Testis (tissue), 3 donors: ENCODE data around the gene ATRNL1. TPM values are rescaled to one million over a fixed set of nuclear protein-coding genes. Genes with fewer than 3 reads are reported as not detected.

Experiments used
- DNase-seq: peaks from one replicate; pipeline ENCODE4 v3.0.0-alpha.2; 2019
- H3K27ac ChIP-seq, 2 donors: fragments of 200-600 bp; sonication (generic); one replicate each; pipeline ENCODE4 v1.5.1; 2019
- H3K27me3 ChIP-seq: fragments of 200-600 bp; sonication (generic); one replicate; pipeline ENCODE4 v1.5.1; 2019
- H3K36me3 ChIP-seq: fragments of 200-600 bp; sonication (generic); one replicate; pipeline ENCODE4 v1.5.1; 2017; ENCODE audit warnings: low read depth; ENCODE audit errors: missing control alignments
- H3K4me1 ChIP-seq: fragments of 200-600 bp; sonication (generic); one replicate; pipeline ENCODE4 v1.5.1; 2019
- H3K4me3 ChIP-seq, 2 donors: fragments of 200-600 bp; sonication (generic); one replicate each; pipeline ENCODE4 v1.5.1; 2017 to 2019
- H3K9me3 ChIP-seq: fragments of 200-600 bp; sonication (generic); one replicate; pipeline ENCODE4 v1.5.1; 2017
- POLR2A ChIP-seq: fragments of 450-650 bp; IDR thresholded peaks from one replicate; pipeline ENCODE4 v1.6.1; 2017; ENCODE audit warnings: antibody characterized with exemption, mild to moderate bottlenecking, moderate library complexity
- WGBS, 2 donors: methylation state at CpG; one replicate each; pipeline ENCODE4 v1.1.5; 2018; 5-methylcytosine and 5-hydroxymethylcytosine counted together
- intact Hi-C: fragments of 100-400 bp; cut with DNase I; formaldehyde crosslinking; loops from one replicate; pipeline ENCODE4 v1.15.1; 2023; ENCODE audit warnings: low total_unique reads
- polyA plus RNA-seq: library from polyadenylated mRNA; stranded (reverse); fragments of 350-450 nt; fragmentation: Illumina TruSeq; extraction: RNeasy Lipid Tissue Mini Kit (QIAGEN cat#74804); gene quantifications from one replicate; pipeline ENCODE4 v1.2.3, GENCODE V29; 2014; ENCODE audit warnings: low read depth, low replicate concordance; ENCODE audit not compliant: insufficient read depth
- total RNA-seq, 2 donors: library from RNA; depleted of rRNA; stranded (reverse); fragments of >200 nt; gene quantifications; one replicate each; pipeline ENCODE4 v1.2.3, GENCODE V29; 2016
- TF ChIP-seq, protein P1 (sequence below), 3 experiments: fragments of 450-650 bp in 2 of 3; fragments of 200-600 bp in 1 of 3; sonication (generic) in 1 of 3; IDR thresholded peaks; one replicate each; pipeline ENCODE4 v1.5.1; 2016 to 2019; ENCODE audit warnings: antibody characterized with exemption in 3 of 3, mild to moderate bottlenecking in 2 of 3, moderate library complexity in 1 of 3

ATRNL1 gene
- total and polyA plus RNA-seq, 3 donors from 2014 or later, result 32.4 to 61.3 (median 45.7) TPM

DNA sequence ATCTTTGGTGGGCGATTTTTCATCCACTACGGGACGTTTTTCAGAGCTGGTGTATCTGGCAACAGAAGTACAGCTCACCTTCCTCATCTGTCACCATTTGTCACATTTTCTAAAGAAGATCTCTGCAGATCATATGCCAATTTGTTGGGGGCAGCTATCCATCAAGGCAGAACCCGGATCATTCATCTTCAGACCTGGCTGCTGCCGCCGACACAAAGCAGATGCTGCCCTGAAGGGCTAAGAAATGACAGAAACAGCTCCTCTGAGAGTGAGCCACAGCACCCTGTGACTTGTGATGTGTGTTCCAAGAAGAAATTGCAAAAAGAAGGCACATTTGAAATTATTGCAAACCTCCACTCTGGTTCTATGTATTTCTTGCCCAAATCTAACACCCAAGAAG is 888.9 kb downstream of the ATRNL1 start:
- Histone ChIP-seq H3K27me3 (no peaks in the 10 kb centered on the region), H3K4me1 (no peaks in the 10 kb centered on the region), H3K36me3 (no peaks in the 10 kb centered on the region), H3K27ac (no peak overlapping the region), H3K4me3 (no peak overlapping the region), H3K9me3 (no peaks in the 10 kb centered on the region)
- TF ChIP-seq POLR2A, result no peak
- TF ChIP-seq, protein P1, sequence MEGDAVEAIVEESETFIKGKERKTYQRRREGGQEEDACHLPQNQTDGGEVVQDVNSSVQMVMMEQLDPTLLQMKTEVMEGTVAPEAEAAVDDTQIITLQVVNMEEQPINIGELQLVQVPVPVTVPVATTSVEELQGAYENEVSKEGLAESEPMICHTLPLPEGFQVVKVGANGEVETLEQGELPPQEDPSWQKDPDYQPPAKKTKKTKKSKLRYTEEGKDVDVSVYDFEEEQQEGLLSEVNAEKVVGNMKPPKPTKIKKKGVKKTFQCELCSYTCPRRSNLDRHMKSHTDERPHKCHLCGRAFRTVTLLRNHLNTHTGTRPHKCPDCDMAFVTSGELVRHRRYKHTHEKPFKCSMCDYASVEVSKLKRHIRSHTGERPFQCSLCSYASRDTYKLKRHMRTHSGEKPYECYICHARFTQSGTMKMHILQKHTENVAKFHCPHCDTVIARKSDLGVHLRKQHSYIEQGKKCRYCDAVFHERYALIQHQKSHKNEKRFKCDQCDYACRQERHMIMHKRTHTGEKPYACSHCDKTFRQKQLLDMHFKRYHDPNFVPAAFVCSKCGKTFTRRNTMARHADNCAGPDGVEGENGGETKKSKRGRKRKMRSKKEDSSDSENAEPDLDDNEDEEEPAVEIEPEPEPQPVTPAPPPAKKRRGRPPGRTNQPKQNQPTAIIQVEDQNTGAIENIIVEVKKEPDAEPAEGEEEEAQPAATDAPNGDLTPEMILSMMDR (IDR thresholded peaks at IDR 0.05), result no peak
- no peak for DNase-seq
- intact Hi-C loops, result no loop called here
- WGBS, 2 donors, result 92 to 93% methylated on average over 6 of the region's 6 CpGs

DNA sequence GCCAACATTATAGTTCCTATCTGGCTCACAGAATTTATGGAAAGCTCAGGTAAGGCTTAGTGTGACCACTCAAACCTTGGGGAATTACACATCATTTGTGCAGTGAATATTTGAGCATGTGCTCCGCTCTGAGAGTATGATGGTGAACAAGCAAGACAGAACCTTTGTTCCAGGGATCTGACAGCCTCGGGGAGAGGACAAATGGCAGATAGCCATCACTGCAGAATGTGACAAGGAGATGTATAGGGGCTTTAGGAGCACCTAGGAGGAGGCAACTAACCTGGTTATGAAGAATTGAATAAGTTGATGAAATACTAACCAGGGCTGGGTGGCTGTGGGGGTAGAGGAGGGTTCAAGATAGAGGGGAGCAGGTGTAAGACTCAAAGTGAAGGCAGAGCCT is 889.4 kb downstream of the ATRNL1 start:
- Histone ChIP-seq H3K4me1 (no peaks in the 10 kb centered on the region), H3K9me3 (no peaks in the 10 kb centered on the region), H3K27ac (no peak overlapping the region), H3K4me3 (no peak overlapping the region), H3K27me3 (no peaks in the 10 kb centered on the region), H3K36me3 (no peaks in the 10 kb centered on the region)
- DNase-seq, result no peak
- WGBS, 2 donors, result 89 to 100% methylated on average over 2 of the region's 2 CpGs
- intact Hi-C loops, result no loop called here
- TF ChIP-seq, protein P1 (IDR thresholded peaks at IDR 0.05), result no peak
- no peak for TF ChIP-seq POLR2A

DNA sequence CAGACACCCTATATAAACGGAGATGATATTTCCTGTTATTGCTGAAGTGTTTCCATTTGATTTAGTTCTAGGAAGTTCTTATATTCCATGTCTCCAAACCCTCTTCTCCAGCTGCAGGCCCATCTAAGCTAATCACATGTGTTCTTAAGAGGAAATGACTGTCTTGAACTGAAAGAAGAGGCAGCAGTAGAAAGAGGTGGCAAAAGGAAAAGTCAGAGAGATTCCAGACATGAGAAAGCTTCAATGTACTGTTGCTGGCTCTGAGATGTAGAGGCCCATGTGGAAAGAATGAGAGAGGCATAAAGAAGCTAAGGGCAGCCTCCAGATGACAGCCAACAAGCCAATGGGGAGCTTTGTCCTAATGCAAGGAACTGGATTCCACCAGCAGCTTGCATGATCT is 892.6 kb downstream of the ATRNL1 start:
- no peaks in the 10 kb centered on the region for H3K36me3 ChIP-seq
- WGBS, 2 donors, result 68 to 69% methylated on average over 1 of the region's 1 CpG
- no peaks in the 10 kb centered on the region for H3K27me3 ChIP-seq
- TF ChIP-seq POLR2A, result no peak
- TF ChIP-seq, protein P1 (IDR thresholded peaks at IDR 0.05), result no peak
- no peak for DNase-seq
- intact Hi-C loops, result no loop called here
- no peak overlapping the region for H3K4me3 ChIP-seq
- no peaks in the 10 kb centered on the region for H3K4me1 ChIP-seq
- H3K9me3 ChIP-seq, result no peaks in the 10 kb centered on the region
- no peak overlapping the region for H3K27ac ChIP-seq

DNA sequence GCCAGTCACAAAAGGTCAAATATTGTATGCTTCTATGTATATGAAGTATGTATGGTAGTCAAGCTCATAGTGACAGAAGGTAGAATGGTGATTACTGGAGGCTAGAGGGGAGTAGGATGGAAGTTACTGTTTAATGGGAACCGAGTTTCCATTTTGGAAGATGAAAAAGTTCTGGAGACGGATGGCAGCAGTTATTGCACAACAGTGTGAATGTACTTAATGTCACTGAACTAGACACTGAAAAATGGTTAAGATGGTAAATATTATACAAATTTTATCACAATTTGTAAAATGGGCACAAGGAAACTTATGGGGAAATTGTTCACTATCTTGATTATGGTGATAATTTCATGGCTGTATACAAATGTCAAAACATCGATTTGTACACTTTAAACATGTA is 895.2 kb downstream of the ATRNL1 start:
- Histone ChIP-seq H3K27me3 (no peaks in the 10 kb centered on the region), H3K9me3 (no peaks in the 10 kb centered on the region), H3K4me1 (no peaks in the 10 kb centered on the region), H3K4me3 (no peak overlapping the region), H3K27ac (no peak overlapping the region), H3K36me3 (no peaks in the 10 kb centered on the region)
- no peak for DNase-seq
- TF ChIP-seq, protein P1 (IDR thresholded peaks at IDR 0.05), result no peak
- TF ChIP-seq POLR2A, result no peak
- intact Hi-C loops, result no loop called here
- WGBS, 2 donors, result 83 to 92% methylated on average over 3 of the region's 3 CpGs

DNA sequence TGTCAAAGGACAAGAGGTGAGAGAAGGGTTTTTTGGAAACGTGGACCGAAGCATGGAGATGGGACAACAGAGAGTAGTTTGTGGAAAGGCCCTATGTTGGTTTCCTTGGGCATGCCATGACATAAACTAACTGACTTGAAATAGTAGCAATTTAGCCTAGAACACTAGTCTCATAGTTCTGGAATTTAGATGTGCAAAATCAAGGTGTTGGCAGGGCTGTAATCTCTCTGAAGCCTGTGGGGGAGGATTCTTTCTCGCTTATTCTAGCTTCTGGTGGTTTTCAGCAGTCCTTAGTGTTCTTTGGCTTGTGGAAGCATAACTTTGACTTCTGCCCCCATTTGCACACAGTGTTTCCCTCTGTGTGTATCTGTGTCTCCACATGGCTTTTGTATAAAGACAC is 896.5 kb downstream of the ATRNL1 start:
- Histone ChIP-seq H3K36me3 (no peaks in the 10 kb centered on the region), H3K4me1 (no peaks in the 10 kb centered on the region), H3K27ac (no peak overlapping the region), H3K9me3 (no peaks in the 10 kb centered on the region), H3K27me3 (no peaks in the 10 kb centered on the region), H3K4me3 (no peak overlapping the region)
- DNase-seq, result no peak
- TF ChIP-seq, protein P1 (IDR thresholded peaks at IDR 0.05), result no peak
- no peak for TF ChIP-seq POLR2A
- intact Hi-C loops, result no loop called here
- 68% methylated on average over 3 of the region's 3 CpGs for WGBS, 2 donors
